ENCODE results near the gene ALOX5. TPM values are rescaled to one million over a fixed set of nuclear protein-coding genes. Genes with fewer than 3 reads are reported as not detected.
"Not testable (repeated sequence)": the region's sequence is repeated elsewhere in the genome, so short reads cannot be mapped to it uniquely, and the experiment has no call there.

Gene ALOX5
- total RNA-seq, 1 donor from 2014 or later = not detected

GRCh38 chr10:45471059-45471458 lies 97.0 kb downstream of the ALOX5 start:
- H3K27ac Mint-ChIP-seq (ENCODE audit: unreplicated experiment) = no peak overlapping the region
- no peaks in the 10 kb centered on the region for H3K27me3 Mint-ChIP-seq (ENCODE audit: low read depth)
- H3K4me1 Mint-ChIP-seq = peaks cover 23% of the 10 kb centered on the region
- no peak overlapping the region for H3K4me3 Mint-ChIP-seq
- TF ChIP-seq, protein P1, sequence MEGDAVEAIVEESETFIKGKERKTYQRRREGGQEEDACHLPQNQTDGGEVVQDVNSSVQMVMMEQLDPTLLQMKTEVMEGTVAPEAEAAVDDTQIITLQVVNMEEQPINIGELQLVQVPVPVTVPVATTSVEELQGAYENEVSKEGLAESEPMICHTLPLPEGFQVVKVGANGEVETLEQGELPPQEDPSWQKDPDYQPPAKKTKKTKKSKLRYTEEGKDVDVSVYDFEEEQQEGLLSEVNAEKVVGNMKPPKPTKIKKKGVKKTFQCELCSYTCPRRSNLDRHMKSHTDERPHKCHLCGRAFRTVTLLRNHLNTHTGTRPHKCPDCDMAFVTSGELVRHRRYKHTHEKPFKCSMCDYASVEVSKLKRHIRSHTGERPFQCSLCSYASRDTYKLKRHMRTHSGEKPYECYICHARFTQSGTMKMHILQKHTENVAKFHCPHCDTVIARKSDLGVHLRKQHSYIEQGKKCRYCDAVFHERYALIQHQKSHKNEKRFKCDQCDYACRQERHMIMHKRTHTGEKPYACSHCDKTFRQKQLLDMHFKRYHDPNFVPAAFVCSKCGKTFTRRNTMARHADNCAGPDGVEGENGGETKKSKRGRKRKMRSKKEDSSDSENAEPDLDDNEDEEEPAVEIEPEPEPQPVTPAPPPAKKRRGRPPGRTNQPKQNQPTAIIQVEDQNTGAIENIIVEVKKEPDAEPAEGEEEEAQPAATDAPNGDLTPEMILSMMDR (conservative IDR thresholded peaks at IDR 0.05) = no peak
- peaks cover 3% of the 10 kb centered on the region for H3K36me3 Mint-ChIP-seq (ENCODE audit: low read depth)
- H3K9me3 Mint-ChIP-seq = peaks cover 3% of the 10 kb centered on the region
- no peak for DNase-seq (ENCODE audit: low read depth, low spot score)

GRCh38 chr10:45471531-45472310 lies 97.7 kb downstream of the ALOX5 start:
- no peak overlapping the region for H3K4me3 Mint-ChIP-seq
- peak overlapping the region; percentile 68 for H3K27ac Mint-ChIP-seq (ENCODE audit: unreplicated experiment)
- peaks cover 23% of the 10 kb centered on the region for H3K4me1 Mint-ChIP-seq
- no peak for DNase-seq (ENCODE audit: low read depth, low spot score)
- TF ChIP-seq, protein P1 (conservative IDR thresholded peaks at IDR 0.05) = no peak
- peaks cover 3% of the 10 kb centered on the region for H3K36me3 Mint-ChIP-seq (ENCODE audit: low read depth)
- no peaks in the 10 kb centered on the region for H3K27me3 Mint-ChIP-seq (ENCODE audit: low read depth)
- H3K9me3 Mint-ChIP-seq = peaks cover 3% of the 10 kb centered on the region

DNA sequence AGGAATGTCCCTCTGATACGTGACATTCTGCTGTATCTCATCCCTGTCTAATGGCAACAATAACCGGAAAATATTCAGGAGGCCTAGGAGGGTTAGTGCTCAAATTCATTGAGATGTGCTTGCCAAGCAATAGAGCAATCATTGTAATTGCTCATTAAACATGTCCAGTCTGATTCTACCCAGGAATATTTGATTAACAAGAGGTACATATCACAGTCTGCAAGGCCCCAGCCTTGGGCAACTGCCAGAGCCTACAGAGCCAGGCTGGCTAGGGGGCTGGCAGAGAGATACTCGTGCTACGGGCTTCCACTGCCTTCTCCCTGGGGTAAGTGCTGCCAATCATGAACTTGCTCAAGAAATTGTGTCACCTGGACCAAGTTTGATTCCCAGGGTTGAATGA lies 99.1 kb downstream of the ALOX5 start:
- TF ChIP-seq, protein P1 (conservative IDR thresholded peaks at IDR 0.05) = no peak
- no peak for DNase-seq (ENCODE audit: low read depth, low spot score)
- Mint-ChIP-seq H3K36me3 (ENCODE audit: low read depth) (peaks cover 5% of the 10 kb centered on the region), H3K27ac (ENCODE audit: unreplicated experiment) (no peak overlapping the region), H3K4me3 (no peak overlapping the region), H3K4me1 (peaks cover 23% of the 10 kb centered on the region), H3K27me3 (ENCODE audit: low read depth) (no peaks in the 10 kb centered on the region), H3K9me3 (peaks cover 8% of the 10 kb centered on the region)

DNA sequence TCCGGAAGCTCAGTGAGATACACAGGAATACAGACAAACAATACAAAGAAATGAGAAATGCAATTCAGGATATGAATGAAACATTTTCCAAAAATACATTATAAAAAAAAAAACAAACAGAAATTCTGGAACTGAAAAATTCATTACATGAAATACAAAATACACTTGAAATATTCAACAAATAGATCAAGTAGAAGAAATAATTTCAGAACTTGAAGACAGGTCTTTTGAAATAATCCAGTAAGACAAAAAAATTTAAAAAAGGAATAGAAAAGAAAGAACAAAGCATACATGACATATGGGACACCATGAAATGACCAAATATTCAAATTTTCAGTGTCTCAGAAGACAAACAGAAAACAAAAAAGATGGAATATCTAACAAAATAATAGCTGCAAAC lies 102.5 kb downstream of the ALOX5 start:
- Mint-ChIP-seq H3K4me3 (no peak overlapping the region), H3K9me3 (peaks cover 22% of the 10 kb centered on the region), H3K36me3 (ENCODE audit: low read depth) (peaks cover 19% of the 10 kb centered on the region), H3K27me3 (ENCODE audit: low read depth) (no peaks in the 10 kb centered on the region), H3K27ac (ENCODE audit: unreplicated experiment) (no peak overlapping the region), H3K4me1 (peaks cover 10% of the 10 kb centered on the region)
- DNase-seq (ENCODE audit: low read depth, low spot score) = no peak
- TF ChIP-seq, protein P1 (conservative IDR thresholded peaks at IDR 0.05) = no peak

- Mint-ChIP-seq H3K9me3 (peaks cover 22% of the 10 kb centered on the region), H3K27me3 (ENCODE audit: low read depth) (no peaks in the 10 kb centered on the region), H3K4me1 (no peaks in the 10 kb centered on the region), H3K36me3 (ENCODE audit: low read depth) (peaks cover 26% of the 10 kb centered on the region), H3K27ac (ENCODE audit: unreplicated experiment) (no peak overlapping the region), H3K4me3 (no peak overlapping the region)
- no peak for DNase-seq (ENCODE audit: low read depth, low spot score)
- TF ChIP-seq, protein P1 (conservative IDR thresholded peaks at IDR 0.05) = no peak
These were observed 106.3 kb downstream of the ALOX5 start for GRCh38 chr10:45480294-45480693.

GRCh38 chr10:45481100-45481499 lies 107.1 kb downstream of the ALOX5 start:
- H3K4me1 Mint-ChIP-seq; H3K27ac Mint-ChIP-seq (ENCODE audit: unreplicated experiment); H3K4me3 Mint-ChIP-seq: not testable (repeated sequence)

More at GRCh38 chr10:45481100-45481499, 107.1 kb downstream of the ALOX5 start:
- peaks cover 19% of the 10 kb centered on the region for H3K9me3 Mint-ChIP-seq
- H3K36me3 Mint-ChIP-seq (ENCODE audit: low read depth) = peaks cover 23% of the 10 kb centered on the region
- H3K27me3 Mint-ChIP-seq (ENCODE audit: low read depth); DNase-seq (ENCODE audit: low read depth, low spot score): not testable (repeated sequence)

Data from neural crest cell (in vitro differentiated cells).